Vagina (tissue), 2 donors: ENCODE results near the gene P3H2. TPM values are rescaled to one million over a fixed set of nuclear protein-coding genes. Genes with fewer than 3 reads are reported as not detected.

Source experiments
- DNase-seq, 2 donors: peaks; one replicate each; pipeline ENCODE4 v3.0.0-alpha.2; 2017; ENCODE audit errors: extremely low spot score in 2 of 2
- H3K27ac ChIP-seq: fragments of 200-600 bp; sonication (generic); one replicate; pipeline ENCODE4 v1.5.1; 2019
- H3K27me3 ChIP-seq: fragments of 200-600 bp; sonication (generic); one replicate; pipeline ENCODE4 v1.5.1; 2019
- H3K36me3 ChIP-seq, 2 donors: fragments of 200-600 bp; sonication (generic); one replicate each; pipeline ENCODE4 v1.5.1; 2017 to 2019
- H3K4me1 ChIP-seq: fragments of 200-600 bp; sonication (generic); one replicate; pipeline ENCODE4 v1.5.1; 2019
- H3K4me3 ChIP-seq, 2 donors: fragments of 200-600 bp; sonication (generic); 1 replicate in 1 of 2; 2 replicates in 1 of 2; pipeline ENCODE4 v1.5.1; 2016 to 2019
- H3K9me3 ChIP-seq: fragments of 200-600 bp; sonication (generic); one replicate; pipeline ENCODE4 v1.5.1; 2019
- CTCF ChIP-seq, 3 experiments: fragments of 450-650 bp in 2 of 3; fragments of 200-600 bp in 1 of 3; sonication (generic) in 1 of 3; IDR thresholded peaks; one replicate each; pipeline ENCODE4 v1.5.1; 2017 to 2019; ENCODE audit warnings: antibody characterized with exemption in 3 of 3, mild to moderate bottlenecking in 2 of 3, moderate library complexity in 2 of 3
- POLR2A ChIP-seq, 2 donors: fragments of 450-650 bp; IDR thresholded peaks; one replicate each; pipeline ENCODE4 v1.6.1; 2017; ENCODE audit warnings: antibody characterized with exemption in 2 of 2, mild to moderate bottlenecking in 2 of 2, moderate library complexity in 2 of 2
- POLR2AphosphoS5 ChIP-seq, 2 donors: sonication (generic); formaldehyde crosslinking; IDR thresholded peaks; one replicate each; pipeline ENCODE4 v1.9.0; 2017; ENCODE audit warnings: antibody characterized with exemption in 2 of 2, mild to moderate bottlenecking in 2 of 2, low read depth in 1 of 2; ENCODE audit not compliant: insufficient read depth in 1 of 2
- intact Hi-C: fragments of 100-400 bp; cut with DNase I; formaldehyde crosslinking; loops from one replicate; pipeline ENCODE4 v1.15.1; 2023
- total RNA-seq: library from RNA; depleted of rRNA; stranded (reverse); fragments of >200 nt; gene quantifications from one replicate; pipeline ENCODE4 v1.2.3, GENCODE V29; 2016

P3H2 gene
- total RNA-seq, 1 donor from 2014 or later, result 41.7 TPM

DNA sequence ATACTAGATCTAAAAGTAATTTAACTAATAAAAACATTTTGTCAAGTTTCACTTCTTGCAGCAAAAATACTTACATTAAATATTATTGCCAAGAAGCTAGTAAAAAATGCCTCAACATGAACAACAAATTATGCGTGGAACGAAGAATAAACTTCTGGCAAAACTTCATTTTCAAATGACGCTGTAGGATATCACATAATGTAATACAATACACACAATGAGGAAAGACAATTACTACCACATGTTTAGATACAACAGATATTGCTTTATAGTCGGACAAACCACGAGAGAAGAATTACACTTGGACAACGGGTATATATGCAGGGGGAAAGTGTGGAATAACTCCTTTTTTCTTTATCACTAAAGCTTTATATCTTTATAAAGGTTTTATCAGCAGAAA lies 21.6 kb downstream of the P3H2 start:
- no peak overlapping the region for H3K4me3 ChIP-seq
- DNase-seq, result no peak
- no peaks in the 10 kb centered on the region for H3K27me3 ChIP-seq
- TF ChIP-seq CTCF (IDR thresholded peaks at IDR 0.05), result no peak
- TF ChIP-seq POLR2A (IDR thresholded peaks at IDR 0.05), result no peak
- TF ChIP-seq POLR2AphosphoS5 (IDR thresholded peaks at IDR 0.05; ENCODE audit: insufficient read depth in 1 of 2, low read depth in 1 of 2), result no peak
- no peaks in the 10 kb centered on the region for H3K4me1 ChIP-seq
- H3K27ac ChIP-seq, result no peak overlapping the region
- intact Hi-C loops, result no loop called here
- H3K9me3 ChIP-seq, result no peaks in the 10 kb centered on the region
- H3K36me3 ChIP-seq, result no peaks in the 10 kb centered on the region

DNA sequence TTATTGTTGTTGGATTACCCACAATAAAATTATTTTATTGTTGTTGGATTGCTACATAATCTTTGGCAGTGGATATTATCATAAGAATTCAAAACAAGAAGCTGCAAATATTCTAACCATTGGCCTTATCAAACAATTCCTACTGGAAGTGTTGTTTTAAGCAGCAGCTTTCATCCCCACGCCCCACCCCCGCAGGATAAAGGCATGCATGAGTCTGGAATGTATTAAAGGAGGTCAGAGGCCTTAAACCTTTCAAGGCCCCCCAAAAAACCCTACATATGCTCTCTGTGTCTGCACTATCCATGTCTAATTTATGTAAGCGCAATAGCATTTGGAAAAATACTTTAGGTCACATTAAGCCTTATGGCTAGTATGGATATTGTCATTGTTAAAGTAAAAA lies 23.1 kb downstream of the P3H2 start:
- Histone ChIP-seq H3K4me1 (peaks cover 9% of the 10 kb centered on the region), H3K9me3 (no peaks in the 10 kb centered on the region), H3K27me3 (no peaks in the 10 kb centered on the region), H3K36me3 (no peaks in the 10 kb centered on the region), H3K4me3 (no peak overlapping the region), H3K27ac (no peak overlapping the region)
- TF ChIP-seq POLR2AphosphoS5 (IDR thresholded peaks at IDR 0.05; ENCODE audit: insufficient read depth in 1 of 2, low read depth in 1 of 2) (no peak), POLR2A (IDR thresholded peaks at IDR 0.05) (no peak), CTCF (IDR thresholded peaks at IDR 0.05) (no peak)
- intact Hi-C loops, result no loop called here
- DNase-seq, result no peak

- intact Hi-C loops, result no loop called here
- Histone ChIP-seq H3K4me1 (peaks cover 15% of the 10 kb centered on the region), H3K4me3 (no peak overlapping the region), H3K9me3 (no peaks in the 10 kb centered on the region), H3K27me3 (no peaks in the 10 kb centered on the region), H3K27ac (no peak overlapping the region), H3K36me3 (no peaks in the 10 kb centered on the region)
- TF ChIP-seq CTCF (IDR thresholded peaks at IDR 0.05) (no peak), POLR2AphosphoS5 (IDR thresholded peaks at IDR 0.05; ENCODE audit: insufficient read depth in 1 of 2, low read depth in 1 of 2) (no peak), POLR2A (IDR thresholded peaks at IDR 0.05) (no peak)
- DNase-seq, result no peak
Observed at GRCh38 chr3:190097025-190097424, 23.7 kb downstream of the P3H2 start.

DNA sequence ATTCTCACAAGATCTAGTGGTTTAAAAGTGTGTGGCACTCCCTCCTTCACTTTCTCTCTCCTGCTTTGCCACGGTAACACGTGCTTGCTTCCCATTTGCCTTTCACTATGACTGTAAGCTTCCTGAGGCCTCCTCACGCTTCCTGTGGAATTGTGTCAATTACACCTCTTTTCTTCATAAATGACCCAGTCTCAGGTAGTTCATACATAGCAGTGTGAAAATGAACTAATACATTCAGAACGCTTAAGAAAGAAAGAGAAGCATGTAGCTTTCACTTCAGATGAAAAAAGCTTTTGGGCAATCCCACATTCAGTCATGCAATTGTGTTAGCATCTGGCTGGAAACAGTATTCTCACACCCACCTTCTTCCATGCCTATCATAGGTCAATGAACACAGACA lies 24.4 kb downstream of the P3H2 start:
- H3K36me3 ChIP-seq, result no peaks in the 10 kb centered on the region
- TF ChIP-seq CTCF (IDR thresholded peaks at IDR 0.05), result no peak
- no peak for TF ChIP-seq POLR2A (IDR thresholded peaks at IDR 0.05)
- no peak for TF ChIP-seq POLR2AphosphoS5 (IDR thresholded peaks at IDR 0.05; ENCODE audit: insufficient read depth in 1 of 2, low read depth in 1 of 2)
- intact Hi-C loops, result no loop called here
- no peaks in the 10 kb centered on the region for H3K9me3 ChIP-seq
- no peak overlapping the region for H3K4me3 ChIP-seq
- DNase-seq, result no peak
- H3K4me1 ChIP-seq, result peaks cover 18% of the 10 kb centered on the region
- H3K27me3 ChIP-seq, result no peaks in the 10 kb centered on the region
- no peak overlapping the region for H3K27ac ChIP-seq

- Histone ChIP-seq H3K9me3 (no peaks in the 10 kb centered on the region), H3K27ac (no peak overlapping the region), H3K4me1 (peaks cover 18% of the 10 kb centered on the region), H3K27me3 (no peaks in the 10 kb centered on the region), H3K36me3 (no peaks in the 10 kb centered on the region), H3K4me3 (no peak overlapping the region)
- intact Hi-C loops, result no loop called here
- no peak for DNase-seq
- TF ChIP-seq POLR2AphosphoS5 (IDR thresholded peaks at IDR 0.05; ENCODE audit: insufficient read depth in 1 of 2, low read depth in 1 of 2) (no peak), POLR2A (IDR thresholded peaks at IDR 0.05) (no peak), CTCF (IDR thresholded peaks at IDR 0.05) (no peak)
Observed at GRCh38 chr3:190094160-190094718, 26.5 kb downstream of the P3H2 start.
